HK-2 (cell line): ENCODE results near the gene MS4A8.
"Not testable (repeated sequence)": the region's sequence is repeated elsewhere in the genome, so short reads cannot be mapped to it uniquely, and the experiment has no call there.

Source experiments
- DNase-seq: peaks from one replicate; pipeline ENCODE4 v3.0.0-alpha.2; 2018; ENCODE audit not compliant: unreplicated experiment

The MS4A8 gene

DNA sequence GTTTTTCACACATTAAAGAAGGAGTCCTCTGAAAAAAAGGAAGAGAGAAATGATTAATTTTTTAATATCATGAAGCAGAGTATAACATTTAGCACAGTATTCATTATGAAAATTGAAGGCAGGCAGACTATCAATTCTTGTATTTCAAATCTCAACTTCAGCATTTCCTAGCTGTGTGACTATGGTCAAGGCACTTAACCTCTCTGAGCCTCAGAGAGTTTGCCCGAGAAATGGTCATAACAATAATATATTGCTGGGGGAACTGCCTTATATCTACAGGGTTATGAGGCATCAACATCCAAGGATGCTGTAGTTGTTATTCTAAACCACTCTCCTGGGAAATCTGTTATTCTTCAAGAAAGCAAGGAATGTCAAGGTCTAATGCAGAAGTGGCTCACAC, 26.2 kb downstream of the MS4A8 start:
- no peak for DNase-seq

- DNase-seq = no peak
Measured at GRCh38 chr11:60731586-60731985, 32.2 kb downstream of the MS4A8 start.

GRCh38 chr11:60734279-60734678, 34.9 kb downstream of the MS4A8 start:
- no peak for DNase-seq

- no peak for DNase-seq
Measured at GRCh38 chr11:60739114-60739513, 39.7 kb downstream of the MS4A8 start.

DNA sequence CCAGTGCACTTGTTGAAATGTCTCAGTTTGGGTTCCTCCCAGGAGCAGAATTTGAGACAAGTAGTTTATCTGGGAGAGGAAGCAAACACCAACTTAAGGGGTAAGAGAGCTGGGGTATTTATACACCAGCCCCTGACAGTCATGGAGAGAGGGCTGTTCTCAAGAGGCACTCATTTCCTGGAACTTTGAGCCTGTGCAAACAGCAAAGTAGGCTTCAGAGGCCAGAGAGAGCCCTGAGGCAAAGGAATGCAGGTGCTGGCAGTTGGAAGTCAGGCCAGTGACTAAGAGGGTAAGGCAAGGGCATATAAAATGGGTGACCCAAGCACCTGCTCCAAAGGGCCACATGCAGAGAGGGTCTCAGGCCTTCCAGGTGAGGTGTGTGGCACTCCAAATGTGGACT, 41.2 kb downstream of the MS4A8 start:
- DNase-seq = no peak

DNA sequence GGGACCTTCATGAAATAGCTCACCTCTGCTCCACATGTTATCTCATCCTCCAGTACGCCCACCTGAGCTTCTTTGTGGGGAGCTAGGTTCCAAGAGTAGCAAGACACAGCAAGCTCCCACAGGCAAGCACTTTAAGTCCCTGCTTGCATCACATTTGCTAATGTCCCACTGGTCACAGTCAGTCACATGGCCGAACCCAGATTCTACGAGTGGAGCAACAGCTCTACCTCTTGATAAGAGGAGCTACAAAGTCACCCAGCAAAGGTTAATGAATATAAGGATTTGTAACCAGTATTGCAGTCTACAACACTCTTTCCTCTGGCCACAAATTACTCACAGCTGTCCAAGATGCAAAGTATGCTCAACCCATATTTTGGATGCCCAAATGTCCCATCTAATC, 42.0 kb downstream of the MS4A8 start:
- no peak for DNase-seq

DNA sequence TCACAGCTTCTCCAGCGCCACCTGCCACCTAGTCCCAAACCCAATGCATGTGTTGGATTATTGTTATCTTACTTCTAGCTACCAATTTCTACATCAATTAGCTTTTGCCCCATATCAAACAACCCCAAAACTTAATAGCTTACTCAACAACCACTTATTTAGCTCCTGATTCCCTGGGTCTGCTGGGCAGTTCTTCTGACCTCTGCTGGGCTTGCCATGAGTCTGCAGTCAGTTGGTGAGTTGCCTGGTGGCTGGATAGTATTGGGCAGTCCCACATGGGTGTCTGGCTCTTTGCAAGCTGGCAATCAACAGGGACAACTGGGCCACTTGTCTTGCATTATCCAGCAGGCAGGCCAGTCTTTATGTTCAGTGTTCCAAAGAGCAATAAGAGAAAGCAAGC, 43.6 kb downstream of the MS4A8 start:
- no peak for DNase-seq

GRCh38 chr11:60744114-60744513, 44.7 kb downstream of the MS4A8 start:
- no peak for DNase-seq

GRCh38 chr11:60747359-60747873, 48.0 kb downstream of the MS4A8 start:
- DNase-seq = no peak

DNA sequence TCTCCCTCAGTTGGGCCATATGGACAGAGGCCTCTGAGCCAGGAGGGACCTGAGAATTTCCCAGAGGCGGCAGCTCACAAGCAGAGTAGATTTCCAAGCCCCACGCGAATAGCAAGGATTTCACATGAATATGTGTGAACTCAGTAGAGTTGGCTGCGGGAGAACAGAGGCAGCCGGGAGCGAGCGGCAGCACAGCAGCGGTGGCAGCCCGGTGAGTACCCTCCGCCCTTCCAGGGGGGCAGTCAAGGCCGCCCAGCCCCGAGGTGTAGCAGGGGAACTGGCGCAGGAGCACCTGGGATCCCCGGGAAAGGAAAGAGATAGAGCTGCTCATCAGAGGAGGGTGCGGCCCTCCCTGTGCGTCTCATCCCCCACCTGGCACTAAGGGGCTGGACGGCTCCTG, 48.8 kb downstream of the MS4A8 start:
- DNase-seq = no peak

GRCh38 chr11:60748821-60749220, 49.4 kb downstream of the MS4A8 start:
- no peak for DNase-seq

DNA sequence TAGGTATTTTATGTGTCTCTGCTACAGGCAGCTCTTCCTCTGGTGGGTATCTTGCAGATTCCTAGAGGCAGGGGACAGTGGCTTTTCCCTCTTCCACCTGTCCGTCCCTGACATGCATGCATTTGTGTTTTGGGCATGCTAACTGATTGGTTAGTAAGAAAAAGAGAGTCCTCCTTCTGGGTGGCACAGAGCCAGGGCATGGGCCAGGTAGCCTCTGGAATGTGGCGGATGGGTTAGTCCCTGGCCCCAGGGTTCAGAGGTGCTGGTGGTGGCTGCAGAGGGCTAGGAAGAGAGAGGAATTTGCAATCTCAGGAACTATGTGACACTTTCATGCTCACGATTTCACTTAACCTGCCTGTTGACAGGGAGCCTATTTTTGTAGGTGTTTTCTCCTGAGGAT, 51.5 kb downstream of the MS4A8 start:
- DNase-seq = no peak

- no peak for DNase-seq
Measured at GRCh38 chr11:60753309-60753708, 53.9 kb downstream of the MS4A8 start.

DNA sequence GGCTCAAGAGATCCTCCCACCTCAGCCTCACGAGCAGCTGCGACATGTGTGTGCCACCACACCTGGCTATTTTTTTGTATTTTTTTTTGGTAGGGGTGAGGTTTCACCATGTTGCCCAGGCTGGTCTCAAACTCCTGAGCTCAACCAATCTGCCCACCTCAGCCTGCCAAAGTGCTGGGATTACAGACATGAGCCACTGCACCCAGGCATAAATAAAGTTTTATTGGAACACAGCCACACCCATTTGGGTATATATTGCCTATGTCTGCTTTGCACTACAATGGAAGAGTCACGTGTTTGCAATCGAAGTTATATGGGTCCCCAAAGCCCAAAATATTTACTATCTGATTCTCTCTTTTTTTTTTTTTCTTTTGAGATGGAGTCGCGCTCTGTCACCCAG, 55.5 kb downstream of the MS4A8 start:
- no peak for DNase-seq

- no peak for DNase-seq
Measured at GRCh38 chr11:60756307-60757032, 57.1 kb downstream of the MS4A8 start, which contains the start of gene MS4A15. TSS of gene MS4A15 (plus strand) at chr11:60756867. CDS start at chr11:60763734, 6,867 bp downstream.

DNA sequence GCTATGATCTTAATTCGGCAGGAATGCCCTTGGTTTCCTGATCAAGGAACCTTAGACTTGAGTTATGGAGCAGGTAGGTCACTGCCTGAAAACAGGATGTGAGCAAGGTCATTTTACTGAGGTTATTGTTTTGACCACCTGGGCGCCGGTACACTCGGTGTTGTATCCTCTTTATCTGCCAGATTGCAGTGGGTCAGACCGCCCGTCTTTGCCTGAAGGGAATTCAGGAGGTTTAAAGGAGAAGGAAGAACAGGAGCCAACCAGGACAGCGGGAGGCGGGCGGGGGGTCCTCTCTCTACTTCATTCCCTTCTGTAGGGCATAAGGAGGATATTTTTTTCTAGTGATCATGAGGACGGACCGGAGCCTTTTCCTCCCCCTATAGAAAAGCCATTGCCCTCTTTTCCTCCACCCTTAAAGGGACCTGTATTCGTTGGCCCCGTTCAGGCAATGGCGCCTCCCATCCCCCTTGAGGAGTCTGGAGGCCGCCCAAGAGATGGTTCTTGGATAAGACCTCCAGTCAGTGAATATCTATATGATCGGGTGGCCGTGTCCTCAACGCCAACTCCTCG, 57.9 kb downstream of the MS4A8 start:
- DNase-seq = no peak

DNA sequence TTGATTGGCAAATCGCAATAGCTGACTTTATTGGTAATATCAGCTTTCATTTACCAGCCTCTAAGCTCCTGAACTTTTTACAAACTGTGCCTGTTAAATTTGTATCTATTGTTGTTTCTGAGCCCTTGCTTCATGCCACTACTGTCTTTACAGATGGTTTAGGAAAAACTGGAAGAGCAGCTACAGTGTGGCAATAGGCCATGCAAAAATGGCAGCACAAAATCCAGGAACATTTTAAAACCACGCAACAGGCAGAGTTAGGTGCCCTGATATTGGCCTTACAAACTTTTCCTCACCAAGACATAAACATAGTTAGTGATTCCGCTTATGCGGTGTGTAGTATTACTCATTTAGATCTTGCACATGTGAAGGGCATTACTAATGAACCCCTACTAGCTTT, 59.3 kb downstream of the MS4A8 start:
- not testable (repeated sequence) for DNase-seq

DNA sequence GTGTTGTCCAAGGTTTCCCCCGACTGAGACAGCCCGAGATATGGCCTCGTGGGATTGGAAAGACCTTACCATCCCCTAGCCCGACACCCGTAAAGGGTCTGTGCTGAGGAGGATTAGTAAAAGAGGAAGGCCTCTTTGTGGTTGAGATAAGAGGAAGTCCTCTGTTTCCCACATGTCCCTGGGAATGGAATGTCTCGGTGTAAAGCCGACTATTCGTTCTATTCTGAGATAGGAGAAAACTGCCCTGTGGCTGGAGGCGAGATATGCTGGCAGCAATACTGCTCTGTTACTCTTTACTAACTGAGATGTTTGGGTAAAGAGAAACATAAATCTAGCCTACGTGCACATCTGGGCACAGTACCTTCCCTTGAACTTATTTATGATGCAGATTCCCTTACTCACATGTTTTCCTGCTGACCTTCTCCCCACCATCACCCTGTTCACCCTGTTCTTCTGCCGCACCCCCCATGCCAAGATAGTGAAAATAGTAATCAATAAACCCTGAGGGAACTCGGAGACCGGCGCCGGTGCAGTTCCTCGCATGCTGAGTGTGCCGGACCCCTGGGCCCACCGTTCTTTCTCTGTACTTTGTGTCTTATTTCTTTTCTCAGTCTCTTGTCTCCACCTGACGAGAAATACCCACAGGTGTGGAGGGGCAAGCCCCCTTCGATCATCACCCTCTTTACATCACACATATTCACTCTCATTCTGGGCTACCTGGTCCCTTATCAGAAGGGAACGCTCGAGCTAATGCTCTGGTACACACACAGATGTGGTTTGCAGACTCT, 60.2 kb downstream of the MS4A8 start:
- not testable (repeated sequence) for DNase-seq

- DNase-seq = no peak
Measured at GRCh38 chr11:60761436-60762190, 62.2 kb downstream of the MS4A8 start.

- DNase-seq = no peak
Measured at GRCh38 chr11:60762851-60763691, 63.7 kb downstream of the MS4A8 start.
